HCT116 (cell line): ENCODE results near the gene ZNF823. TPM values are rescaled to one million over a fixed set of nuclear protein-coding genes. Genes with fewer than 3 reads are reported as not detected.

Source experiments
- ATAC-seq: fragments of 200-7000 bp; cut with Tn5 transposase; 2 replicates; pipeline ENCODE4 v1.9.1; 2020; ENCODE audit warnings: mild to moderate bottlenecking, moderate library complexity
- BruUV-seq: library from RNA; stranded (reverse); fragments of 400-500 nt; replicated peaks from 2 replicates; lab custom pipeline; 2021; lab: Mats Ljungman, UMichigan
- CTCF ChIA-PET: fragments of 300-600 bp; sonication (Branson Sonifier 250); formaldehyde crosslinking; loops from one replicate; lab custom pipeline; 2021; ENCODE audit warnings: antibody characterized with exemption; lab: Charles Lee
- POLR2A ChIA-PET: fragments of 300-600, 350-600 bp; sonication (Branson Sonifier 250); formaldehyde crosslinking; loops from one replicate; lab custom pipeline; 2021; ENCODE audit warnings: antibody characterized with exemption; lab: Charles Lee
- RAD21 ChIA-PET, 2 experiments: fragments of 300-600 bp; sonication (Branson Sonifier 250); formaldehyde crosslinking; loops; one replicate each; lab custom pipeline; 2023; ENCODE audit warnings: low total read pairs in 2 of 2; ENCODE audit not compliant: uncharacterized antibody in 2 of 2, unreplicated experiment in 2 of 2, low non-redundant PET in 1 of 2; lab: Charles Lee
- DNase-seq: peaks from one replicate; pipeline ENCODE4 v3.0.0-alpha.2; 2010; ENCODE audit warnings: low read depth, low spot score
- H2AFZ ChIP-seq: fragments of 200-600 bp; shearing (Covaris generic), sonication (generic); 2 replicates; pipeline ENCODE4 v1.6.1; 2017; ENCODE audit warnings: low read depth, mixed run types, mixed read lengths, antibody characterized with exemption, low read length; ENCODE audit not compliant: poor library complexity, severe bottlenecking
- H3K27ac ChIP-seq: 2 replicates; pipeline ENCODE4 v1.5.1; 2012; ENCODE audit warnings: low read depth, low read length
- H3K27me3 ChIP-seq: fragments of 200-600 bp; sonication (generic); 2 replicates; pipeline ENCODE4 v1.6.1; 2016; ENCODE audit warnings: mixed run types, low read length, mixed read lengths; ENCODE audit not compliant: insufficient read depth
- H3K36me3 ChIP-seq, 2 experiments: fragments of 200-500 bp in 1 of 2; fragments of 200-600 bp in 1 of 2; sonication (Bioruptor generic) in 1 of 2; sonication (generic) in 1 of 2; 2 replicates each; pipeline versions ENCODE4 v1.5.1 to v1.6.1; 2014 to 2016; ENCODE audit warnings: low read length in 2 of 2, inconsistent platforms in 1 of 2, mixed read lengths in 1 of 2, mixed run types in 1 of 2; ENCODE audit not compliant: insufficient read depth in 2 of 2, control insufficient read depth in 1 of 2
- H3K4me1 ChIP-seq, 2 experiments: fragments of 200-600 bp in 1 of 2; sonication (generic) in 1 of 2; 2 replicates each; pipeline versions ENCODE4 v1.5.1 to v1.6.1; 2012 to 2017; ENCODE audit warnings: low read length in 2 of 2, inconsistent platforms in 1 of 2, mild to moderate bottlenecking in 1 of 2, mixed read lengths in 1 of 2, mixed run types in 1 of 2, moderate library complexity in 1 of 2; ENCODE audit not compliant: insufficient read depth in 2 of 2, control insufficient read depth in 1 of 2
- H3K4me2 ChIP-seq: fragments of 200-600 bp; sonication (generic); 2 replicates; pipeline ENCODE4 v1.6.1; 2017; ENCODE audit warnings: mixed run types, low read length, mixed read lengths
- H3K4me3 ChIP-seq, 2 experiments: fragments of 200-600 bp in 1 of 2; sonication (generic) in 1 of 2; replicated peaks in 1 of 2; 2 replicates each; pipeline ENCODE4 v1.5.1; 2011 to 2016; ENCODE audit warnings: low read length in 2 of 2, control low read depth in 1 of 2, low read depth in 1 of 2, mild to moderate bottlenecking in 1 of 2, mixed read lengths in 1 of 2, mixed run types in 1 of 2
- H3K79me2 ChIP-seq: fragments of 200-600 bp; sonication (generic); 2 replicates; pipeline ENCODE4 v1.6.1; 2017; ENCODE audit warnings: mild to moderate bottlenecking, mixed run types, low read length, moderate library complexity, mixed read lengths; ENCODE audit not compliant: insufficient read depth
- H3K9ac ChIP-seq: fragments of 200-600 bp; sonication (generic); 2 replicates; pipeline ENCODE4 v1.6.1; 2016; ENCODE audit warnings: low read length, mixed read lengths
- H3K9me2 ChIP-seq: fragments of 200-600 bp; sonication (generic), shearing (Covaris generic); 2 replicates; pipeline ENCODE4 v1.6.1; 2017; ENCODE audit warnings: mixed run types, mild to moderate bottlenecking, moderate library complexity; ENCODE audit not compliant: insufficient read depth
- H3K9me3 ChIP-seq, 2 experiments: fragments of 200-500 bp in 1 of 2; fragments of 200-600 bp in 1 of 2; sonication (Bioruptor generic) in 1 of 2; sonication (generic) in 1 of 2; 2 replicates each; pipeline ENCODE4 v1.6.1; 2014 to 2017; ENCODE audit warnings: low read length in 2 of 2, mixed read lengths in 2 of 2, inconsistent platforms in 1 of 2, low read depth in 1 of 2, mild to moderate bottlenecking in 1 of 2, mixed run types in 1 of 2, moderate library complexity in 1 of 2; ENCODE audit not compliant: control insufficient read depth in 1 of 2, insufficient read depth in 1 of 2
- H4K20me1 ChIP-seq: fragments of 200-600 bp; sonication (generic), shearing (Covaris generic); 2 replicates; pipeline ENCODE4 v1.6.1; 2017; ENCODE audit warnings: mixed run types, mild to moderate bottlenecking, moderate library complexity; ENCODE audit not compliant: insufficient read depth
- ELF1 ChIP-seq: IDR thresholded peaks from 2 replicates; pipeline ENCODE4 v1.6.1; 2012; ENCODE audit warnings: low read depth, borderline replicate concordance
- EZH2 ChIP-seq: fragments of 200-600 bp; sonication (generic); IDR thresholded peaks from 2 replicates; pipeline ENCODE4 v1.6.1; 2017; ENCODE audit warnings: antibody characterized with exemption, mixed run types
- JUND ChIP-seq: IDR thresholded peaks from 2 replicates; pipeline ENCODE4 v1.6.1; 2012
- POLR2AphosphoS5 ChIP-seq: IDR thresholded peaks from 2 replicates; pipeline ENCODE4 v1.6.1; 2011; ENCODE audit warnings: mild to moderate bottlenecking, low read depth, low read length, moderate library complexity
- SP1 ChIP-seq: IDR thresholded peaks from 2 replicates; pipeline ENCODE4 v1.6.1; 2012; ENCODE audit warnings: low read depth
- SRF ChIP-seq: IDR thresholded peaks from 2 replicates; pipeline ENCODE4 v1.6.1; 2012; ENCODE audit warnings: low read depth
- TCF7L2 ChIP-seq: IDR thresholded peaks from 2 replicates; pipeline ENCODE4 v1.7.0; 2011; ENCODE audit warnings: borderline replicate concordance, inconsistent platforms; ENCODE audit not compliant: insufficient read depth, insufficient read length; ENCODE audit errors: extremely low read depth
- ZFX ChIP-seq: fragments of 450-650 bp; IDR thresholded peaks from 2 replicates; pipeline ENCODE4 v1.6.1; 2017
- intact Hi-C: fragments of 100-400 bp; cut with micrococcal nuclease; formaldehyde crosslinking; loops from 2 replicates; pipeline ENCODE4 v1.10.0; 2022
- total RNA-seq: library from RNA; stranded (reverse); gene quantifications from one replicate; pipeline ENCODE4 v1.2.1, GENCODE V29; 2021; ENCODE audit not compliant: unreplicated experiment
- TF ChIP-seq, protein P1 (sequence below), 3 experiments: fragments of 200-600 bp in 1 of 3; sonication (generic) in 1 of 3; IDR thresholded peaks in 2 of 3; conservative IDR thresholded peaks in 1 of 3; 2 replicates each; pipeline ENCODE4 v1.5.1; 2012 to 2017; ENCODE audit warnings: low read depth in 2 of 3, low read length in 2 of 3, antibody characterized with exemption in 1 of 3, borderline replicate concordance in 1 of 3, control low read depth in 1 of 3, mild to moderate bottlenecking in 1 of 3, mixed read lengths in 1 of 3, mixed run types in 1 of 3, moderate library complexity in 1 of 3; ENCODE audit not compliant: insufficient read depth in 1 of 3
- TF ChIP-seq, protein P2 (sequence below): IDR thresholded peaks from 2 replicates; pipeline ENCODE4 v1.6.1; 2012; ENCODE audit warnings: low read depth

ZNF823 gene
- total RNA-seq, 1 experiment from 2014 or later: 4.7 TPM

DNA sequence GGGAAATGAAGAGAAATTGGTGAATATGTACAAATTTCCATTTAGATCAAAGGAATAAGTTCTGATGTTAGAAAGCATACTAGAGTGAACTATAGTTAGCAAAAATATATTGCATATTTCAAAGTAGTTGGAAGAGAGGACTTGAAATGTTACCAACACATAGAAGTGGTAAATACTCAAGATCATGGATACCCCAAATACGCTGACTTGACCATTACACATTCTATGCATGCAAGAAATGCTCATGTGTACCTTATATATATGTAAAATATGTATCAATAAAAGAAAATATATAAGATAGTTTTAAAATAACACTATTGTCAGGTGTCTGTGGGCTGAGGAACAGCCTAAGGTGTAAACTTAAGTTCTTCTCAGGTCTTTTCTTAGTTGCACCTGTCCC, 45.0 kb upstream of the ZNF823 start (continued):
- TF ChIP-seq, protein P1, sequence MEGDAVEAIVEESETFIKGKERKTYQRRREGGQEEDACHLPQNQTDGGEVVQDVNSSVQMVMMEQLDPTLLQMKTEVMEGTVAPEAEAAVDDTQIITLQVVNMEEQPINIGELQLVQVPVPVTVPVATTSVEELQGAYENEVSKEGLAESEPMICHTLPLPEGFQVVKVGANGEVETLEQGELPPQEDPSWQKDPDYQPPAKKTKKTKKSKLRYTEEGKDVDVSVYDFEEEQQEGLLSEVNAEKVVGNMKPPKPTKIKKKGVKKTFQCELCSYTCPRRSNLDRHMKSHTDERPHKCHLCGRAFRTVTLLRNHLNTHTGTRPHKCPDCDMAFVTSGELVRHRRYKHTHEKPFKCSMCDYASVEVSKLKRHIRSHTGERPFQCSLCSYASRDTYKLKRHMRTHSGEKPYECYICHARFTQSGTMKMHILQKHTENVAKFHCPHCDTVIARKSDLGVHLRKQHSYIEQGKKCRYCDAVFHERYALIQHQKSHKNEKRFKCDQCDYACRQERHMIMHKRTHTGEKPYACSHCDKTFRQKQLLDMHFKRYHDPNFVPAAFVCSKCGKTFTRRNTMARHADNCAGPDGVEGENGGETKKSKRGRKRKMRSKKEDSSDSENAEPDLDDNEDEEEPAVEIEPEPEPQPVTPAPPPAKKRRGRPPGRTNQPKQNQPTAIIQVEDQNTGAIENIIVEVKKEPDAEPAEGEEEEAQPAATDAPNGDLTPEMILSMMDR (IDR thresholded peaks at IDR 0.05 in 2 of 3, conservative IDR thresholded peaks at IDR 0.05 in 1 of 3; ENCODE audit: borderline replicate concordance in 1 of 3, insufficient read depth in 1 of 3, low read depth in 2 of 3, low read length in 2 of 3): no peak
- TF ChIP-seq TCF7L2: no peak

DNA sequence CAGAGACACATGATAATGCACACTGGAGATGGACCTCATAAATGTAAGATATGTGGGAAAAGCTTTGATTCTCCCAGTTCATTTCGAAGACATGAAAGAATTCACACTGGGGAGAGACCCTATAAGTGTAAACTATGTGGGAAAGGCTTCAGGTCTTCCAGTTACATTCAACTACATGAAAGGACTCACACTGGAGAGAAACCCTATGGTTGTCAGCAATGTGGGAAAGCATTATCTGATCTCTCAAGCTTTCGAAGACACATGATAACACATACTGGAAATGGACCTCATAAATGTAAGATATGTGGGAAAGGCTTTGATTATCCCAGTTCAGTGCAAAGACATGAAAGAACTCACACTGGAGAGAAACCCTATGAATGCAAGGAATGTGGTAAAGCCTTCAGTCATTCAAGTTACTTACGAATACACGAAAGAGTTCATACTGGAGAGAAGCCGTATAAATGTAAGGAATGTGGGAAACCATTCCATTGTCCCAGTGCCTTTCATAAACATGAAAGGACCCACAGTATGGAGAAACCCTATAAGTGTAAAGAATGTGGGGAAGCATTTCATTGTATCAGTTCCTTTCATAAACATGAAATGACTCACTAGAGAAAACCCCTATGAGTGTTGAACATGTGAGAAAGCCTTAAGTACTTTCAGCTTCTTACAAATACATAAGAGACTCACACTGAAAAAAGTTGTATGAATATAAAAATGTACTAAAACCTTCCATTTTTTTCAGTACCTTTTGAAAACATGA, 42.7 kb upstream of the ZNF823 start:
- Histone ChIP-seq H3K4me3 (no peak overlapping the region), H3K9me3 (peaks cover 25 to 33% of the 10 kb centered on the region in 2 experiments; a peak in 3 of 4 replicates)
- no TSS peak for BruUV-seq

More for the DNA sequence above, 42.7 kb upstream of the ZNF823 start:
- no peak overlapping the region for H3K9ac ChIP-seq
- RAD21 ChIA-PET: no interaction called here
- no peaks in the 10 kb centered on the region for H3K27me3 ChIP-seq
- TF ChIP-seq SP1: no peak
- TF ChIP-seq, protein P2, sequence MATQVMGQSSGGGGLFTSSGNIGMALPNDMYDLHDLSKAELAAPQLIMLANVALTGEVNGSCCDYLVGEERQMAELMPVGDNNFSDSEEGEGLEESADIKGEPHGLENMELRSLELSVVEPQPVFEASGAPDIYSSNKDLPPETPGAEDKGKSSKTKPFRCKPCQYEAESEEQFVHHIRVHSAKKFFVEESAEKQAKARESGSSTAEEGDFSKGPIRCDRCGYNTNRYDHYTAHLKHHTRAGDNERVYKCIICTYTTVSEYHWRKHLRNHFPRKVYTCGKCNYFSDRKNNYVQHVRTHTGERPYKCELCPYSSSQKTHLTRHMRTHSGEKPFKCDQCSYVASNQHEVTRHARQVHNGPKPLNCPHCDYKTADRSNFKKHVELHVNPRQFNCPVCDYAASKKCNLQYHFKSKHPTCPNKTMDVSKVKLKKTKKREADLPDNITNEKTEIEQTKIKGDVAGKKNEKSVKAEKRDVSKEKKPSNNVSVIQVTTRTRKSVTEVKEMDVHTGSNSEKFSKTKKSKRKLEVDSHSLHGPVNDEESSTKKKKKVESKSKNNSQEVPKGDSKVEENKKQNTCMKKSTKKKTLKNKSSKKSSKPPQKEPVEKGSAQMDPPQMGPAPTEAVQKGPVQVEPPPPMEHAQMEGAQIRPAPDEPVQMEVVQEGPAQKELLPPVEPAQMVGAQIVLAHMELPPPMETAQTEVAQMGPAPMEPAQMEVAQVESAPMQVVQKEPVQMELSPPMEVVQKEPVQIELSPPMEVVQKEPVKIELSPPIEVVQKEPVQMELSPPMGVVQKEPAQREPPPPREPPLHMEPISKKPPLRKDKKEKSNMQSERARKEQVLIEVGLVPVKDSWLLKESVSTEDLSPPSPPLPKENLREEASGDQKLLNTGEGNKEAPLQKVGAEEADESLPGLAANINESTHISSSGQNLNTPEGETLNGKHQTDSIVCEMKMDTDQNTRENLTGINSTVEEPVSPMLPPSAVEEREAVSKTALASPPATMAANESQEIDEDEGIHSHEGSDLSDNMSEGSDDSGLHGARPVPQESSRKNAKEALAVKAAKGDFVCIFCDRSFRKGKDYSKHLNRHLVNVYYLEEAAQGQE: no peak
- no peak for TF ChIP-seq SRF
- no peak for TF ChIP-seq ZFX
- no peak for TF ChIP-seq TCF7L2
- TF ChIP-seq JUND: no peak
- no peak for TF ChIP-seq POLR2AphosphoS5
- no peak for TF ChIP-seq ELF1
- no peak for TF ChIP-seq EZH2
- TF ChIP-seq, all 23 proteins: peak for 0
- Histone ChIP-seq H3K4me2 (no peak overlapping the region), H3K79me2 (no peaks in the 10 kb centered on the region), H3K36me3 (peaks cover 0 to 5% of the 10 kb centered on the region in 2 experiments; a peak in 1 of 4 replicates), H3K9me2 (no peaks in the 10 kb centered on the region), H2AFZ (no peak overlapping the region), H4K20me1 (no peaks in the 10 kb centered on the region), H3K27ac (no peak overlapping the region), H3K4me1 (no peaks in the 10 kb centered on the region)
- CTCF ChIA-PET: no interaction called here
- DNase-seq (no peak), ATAC-seq (no peak)
- intact Hi-C loops: no loop called here
- POLR2A ChIA-PET: no interaction called here
